Keratinocyte (primary cell): ENCODE measurements around the gene CLNK. TPM values are rescaled to one million over a fixed set of nuclear protein-coding genes. Genes with fewer than 3 reads are reported as not detected.

Experiments used
- DNase-seq: peaks from one replicate; pipeline ENCODE4 v3.0.0-alpha.2; 2011; ENCODE audit warnings: low read depth, missing footprints, low spot score
- FAIRE-seq: peaks from 2 replicates; lab custom pipeline; 2011; peaks lifted over from hg19 to GRCh38; lab: Jason Lieb, UNC
- H2AFZ ChIP-seq: 2 replicates; pipeline ENCODE4 v1.6.0; 2012; ENCODE audit warnings: low read length, control low read depth, inconsistent platforms; ENCODE audit not compliant: control insufficient read depth
- H3K27ac ChIP-seq: 2 replicates; pipeline ENCODE4 v1.5.1; 2011; ENCODE audit warnings: low read length; ENCODE audit not compliant: control insufficient read depth, insufficient read depth
- H3K27me3 ChIP-seq: 3 replicates; pipeline ENCODE4 v1.6.0; 2011; ENCODE audit warnings: low read length; ENCODE audit not compliant: control insufficient read depth, insufficient read depth; ENCODE audit errors: extremely low read depth
- H3K36me3 ChIP-seq, 2 experiments: 2 replicates in 1 of 2; 3 replicates in 1 of 2; pipeline ENCODE4 v1.5.1; 2011; ENCODE audit warnings: low read length in 2 of 2, mild to moderate bottlenecking in 1 of 2; ENCODE audit not compliant: control insufficient read depth in 2 of 2, insufficient read depth in 2 of 2; ENCODE audit errors: extremely low read depth in 1 of 2
- H3K4me1 ChIP-seq: 3 replicates; pipeline ENCODE4 v1.5.1; 2011; ENCODE audit warnings: low read length; ENCODE audit not compliant: control insufficient read depth, insufficient read depth; ENCODE audit errors: extremely low read depth
- H3K4me2 ChIP-seq: 3 replicates; pipeline ENCODE4 v1.6.0; 2011; ENCODE audit warnings: low read depth, low read length; ENCODE audit not compliant: control insufficient read depth, insufficient read depth; ENCODE audit errors: extremely low read depth
- H3K4me3 ChIP-seq, 3 experiments: fragments of 200-600 bp in 1 of 3; sonication (generic) in 1 of 3; 2 replicates in 2 of 3; 3 replicates in 1 of 3; pipeline ENCODE4 v1.5.1; 2011 to 2016; ENCODE audit warnings: low read length in 3 of 3, mild to moderate bottlenecking in 3 of 3, control low read depth in 2 of 3, inconsistent platforms in 1 of 3, low read depth in 1 of 3, mixed read lengths in 1 of 3, mixed run types in 1 of 3, moderate library complexity in 1 of 3; ENCODE audit not compliant: control insufficient read depth in 2 of 3, insufficient read depth in 2 of 3; ENCODE audit errors: extremely low read depth in 1 of 3
- H3K79me2 ChIP-seq: 2 replicates; pipeline ENCODE4 v1.6.0; 2012; ENCODE audit warnings: low read length; ENCODE audit not compliant: control insufficient read depth, insufficient read depth
- H3K9ac ChIP-seq: 3 replicates; pipeline ENCODE4 v1.6.0; 2011; ENCODE audit warnings: low read length; ENCODE audit not compliant: control insufficient read depth, insufficient read depth; ENCODE audit errors: extremely low read depth
- H3K9me1 ChIP-seq: 3 replicates; pipeline ENCODE4 v1.6.0; 2011; ENCODE audit warnings: low read length; ENCODE audit not compliant: control insufficient read depth, insufficient read depth; ENCODE audit errors: extremely low read depth
- H3K9me3 ChIP-seq: 2 replicates; pipeline ENCODE4 v1.5.1; 2012; ENCODE audit warnings: low read depth, low read length; ENCODE audit not compliant: control insufficient read depth
- H4K20me1 ChIP-seq: 3 replicates; pipeline ENCODE4 v1.6.0; 2011; ENCODE audit warnings: low read length; ENCODE audit not compliant: control insufficient read depth, insufficient read depth; ENCODE audit errors: extremely low read depth
- CTCF ChIP-seq, 3 experiments: IDR thresholded peaks in 1 of 3; conservative IDR thresholded peaks in 1 of 3; optimal IDR thresholded peaks in 1 of 3; 2 replicates in 2 of 3; 3 replicates in 1 of 3; pipeline versions ENCODE3 to v1.5.1; 2011; ENCODE audit warnings: low read length in 3 of 3, mild to moderate bottlenecking in 3 of 3, moderate library complexity in 2 of 3, control low read depth in 1 of 3, inconsistent platforms in 1 of 3; ENCODE audit not compliant: insufficient read depth in 2 of 3; ENCODE audit errors: extremely low read depth in 1 of 3
- EZH2 ChIP-seq: IDR thresholded peaks from one replicate; pipeline ENCODE4 v1.6.1; 2012; ENCODE audit warnings: inconsistent platforms, mild to moderate bottlenecking, low read length, moderate library complexity
- dilution Hi-C: fragments of 300-500 bp; cut with MboI; formaldehyde crosslinking; loops from one replicate; pipeline ENCODE4 v1.7.0; 2020; ENCODE audit warnings: low sequenced_read_pairs; ENCODE audit not compliant: extremely low pct_ligation_motif_present
- polyA plus RNA-seq, 5 experiments: library from polyadenylated mRNA; depleted of rRNA in 3 of 5; stranded (reverse) in 3 of 5; stranded (forward) in 1 of 5; unstranded in 1 of 5; fragments of >200 nt; gene quantifications; 1 replicate in 1 of 5; 2 replicates in 3 of 5; 3 replicates in 1 of 5; pipeline versions ENCODE4 v1.2.1 to v1.2.3, GENCODE V29; 2011 to 2012; ENCODE audit warnings: missing spikeins in 2 of 5, low read depth in 1 of 5, low replicate concordance in 1 of 5

The CLNK gene
- polyA plus RNA-seq, 1 donor (not counting 4 experiments of a cell fraction or from before 2014, with no cell fraction given) = not detected

- H3K4me2 ChIP-seq = no peak overlapping the region
- no peaks in the 10 kb centered on the region for H3K9me1 ChIP-seq
- dilution Hi-C loops = no loop called here
- H3K9ac ChIP-seq = no peak overlapping the region
- H3K4me3 ChIP-seq = no peak overlapping the region
- FAIRE-seq (no peak), DNase-seq (no peak)
- TF ChIP-seq EZH2 (no peak), CTCF (optimal IDR thresholded peaks at IDR 0.05 in 1 of 3, IDR thresholded peaks at IDR 0.05 in 1 of 3, conservative IDR thresholded peaks at IDR 0.05 in 1 of 3; ENCODE audit: extremely low read depth in 1 of 3, insufficient read depth in 2 of 3, low read length in 3 of 3) (no peak)
- no peaks in the 10 kb centered on the region for H3K9me3 ChIP-seq
- no peaks in the 10 kb centered on the region for H3K79me2 ChIP-seq
- no peak overlapping the region for H3K27ac ChIP-seq
- no peaks in the 10 kb centered on the region for H3K27me3 ChIP-seq
- no peaks in the 10 kb centered on the region for H3K4me1 ChIP-seq
- no peak overlapping the region for H2AFZ ChIP-seq
- no peaks in the 10 kb centered on the region for H3K36me3 ChIP-seq
- H4K20me1 ChIP-seq = no peaks in the 10 kb centered on the region
Measured at GRCh38 chr4:10727140-10727880, 42.7 kb upstream of the CLNK start.

- TF ChIP-seq CTCF (optimal IDR thresholded peaks at IDR 0.05 in 1 of 3, IDR thresholded peaks at IDR 0.05 in 1 of 3, conservative IDR thresholded peaks at IDR 0.05 in 1 of 3; ENCODE audit: extremely low read depth in 1 of 3, insufficient read depth in 2 of 3, low read length in 3 of 3) (no peak), EZH2 (no peak)
- H3K9me1 ChIP-seq = no peaks in the 10 kb centered on the region
- H4K20me1 ChIP-seq = no peaks in the 10 kb centered on the region
- DNase-seq (no peak), FAIRE-seq (no peak)
- no peaks in the 10 kb centered on the region for H3K9me3 ChIP-seq
- H3K27me3 ChIP-seq = no peaks in the 10 kb centered on the region
- no peaks in the 10 kb centered on the region for H3K36me3 ChIP-seq
- no peaks in the 10 kb centered on the region for H3K4me1 ChIP-seq
- no peak overlapping the region for H3K9ac ChIP-seq
- H3K4me2 ChIP-seq = no peak overlapping the region
- dilution Hi-C loops = no loop called here
- no peak overlapping the region for H2AFZ ChIP-seq
- H3K79me2 ChIP-seq = no peaks in the 10 kb centered on the region
- no peak overlapping the region for H3K4me3 ChIP-seq
- no peak overlapping the region for H3K27ac ChIP-seq
Measured at GRCh38 chr4:10722957-10723356, 38.4 kb upstream of the CLNK start.
